Measurements from ENCODE around the gene ADCY2. TPM values are rescaled to one million over a fixed set of nuclear protein-coding genes. Genes with fewer than 3 reads are reported as not detected.

ADCY2 gene
- total RNA-seq, 6 experiments from 2014 or later: 0.93 TPM; not detected in 5

DNA sequence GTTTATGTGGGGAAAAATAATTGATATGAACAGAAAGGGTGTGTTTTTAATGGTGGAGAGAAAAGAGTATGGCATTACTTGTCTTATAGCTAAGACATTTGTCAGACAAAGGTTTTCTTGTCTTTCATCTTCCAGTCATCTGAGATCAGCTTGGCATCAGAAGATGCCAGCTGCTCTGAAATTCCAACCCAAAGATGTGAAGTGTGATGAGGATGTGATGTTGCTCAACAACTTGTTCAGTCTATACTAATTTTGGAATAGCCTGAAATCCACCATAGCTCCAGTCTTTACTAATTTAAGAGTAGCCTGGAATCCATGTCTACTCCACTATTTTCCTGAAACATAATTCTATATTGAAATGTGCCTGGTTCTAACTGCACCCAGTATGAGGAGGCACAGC lies 272.7 kb downstream of the ADCY2 start:
- Histone ChIP-seq H3K9me3 (no peaks in the 10 kb centered on the region), H3K4me3 (no peak overlapping the region), H3K4me1 (no peaks in the 10 kb centered on the region), H3K27me3 (no peaks in the 10 kb centered on the region), H3K27ac (no peak overlapping the region), H3K36me3 (no peaks in the 10 kb centered on the region)
- no peak for ATAC-seq
- intact Hi-C loops (cut with DNase I): no loop called here
- no peak for DNase-seq
- no peak for TF ChIP-seq POLR2A (IDR thresholded peaks at IDR 0.05)
- TF ChIP-seq CTCF (IDR thresholded peaks at IDR 0.05): no peak

- Histone ChIP-seq H3K4me3 (no peak overlapping the region), H3K27ac (no peak overlapping the region), H3K36me3 (no peaks in the 10 kb centered on the region), H3K27me3 (no peaks in the 10 kb centered on the region), H3K4me1 (no peaks in the 10 kb centered on the region), H3K9me3 (no peaks in the 10 kb centered on the region)
- intact Hi-C loops (cut with DNase I): no loop called here
- no peak for TF ChIP-seq CTCF (IDR thresholded peaks at IDR 0.05)
- TF ChIP-seq POLR2A (IDR thresholded peaks at IDR 0.05): no peak
- ATAC-seq (no peak), DNase-seq (no peak)
- 48% methylated on average over 7 of the region's 7 CpGs for WGBS (ENCODE audit: insufficient coverage, low coverage, low lambda C conversion rate, missing lambda C conversion rate)
Observed at GRCh38 chr5:7671381-7671993, 275.5 kb downstream of the ADCY2 start.

- DNase-seq (no peak), ATAC-seq (no peak)
- whole genome bisulfite sequencing (ENCODE audit: insufficient coverage, low coverage, low lambda C conversion rate, missing lambda C conversion rate): 49% methylated on average over 4 of the region's 7 CpGs
- Histone ChIP-seq H3K27ac (no peak overlapping the region), H3K4me1 (no peaks in the 10 kb centered on the region), H3K4me3 (no peak overlapping the region), H3K36me3 (no peaks in the 10 kb centered on the region), H3K9me3 (no peaks in the 10 kb centered on the region), H3K27me3 (no peaks in the 10 kb centered on the region)
- TF ChIP-seq CTCF (IDR thresholded peaks at IDR 0.05) (no peak), POLR2A (IDR thresholded peaks at IDR 0.05) (no peak)
- intact Hi-C loops (cut with DNase I): no loop called here
Observed at GRCh38 chr5:7673658-7674057, 277.7 kb downstream of the ADCY2 start.

- whole genome bisulfite sequencing (ENCODE audit: insufficient coverage, low coverage, low lambda C conversion rate, missing lambda C conversion rate): 49% methylated on average over 3 of the region's 3 CpGs
- DNase-seq (no peak), ATAC-seq (no peak)
- intact Hi-C loops (cut with DNase I): no loop called here
- H3K4me3 ChIP-seq: no peak overlapping the region
- H3K9me3 ChIP-seq: no peaks in the 10 kb centered on the region
- TF ChIP-seq CTCF (IDR thresholded peaks at IDR 0.05): no peak
- no peak for TF ChIP-seq POLR2A (IDR thresholded peaks at IDR 0.05)
- H3K4me1 ChIP-seq: no peaks in the 10 kb centered on the region
- no peaks in the 10 kb centered on the region for H3K36me3 ChIP-seq
- H3K27ac ChIP-seq: no peak overlapping the region
- H3K27me3 ChIP-seq: no peaks in the 10 kb centered on the region
Observed at GRCh38 chr5:7676455-7676854, 280.5 kb downstream of the ADCY2 start.

DNA sequence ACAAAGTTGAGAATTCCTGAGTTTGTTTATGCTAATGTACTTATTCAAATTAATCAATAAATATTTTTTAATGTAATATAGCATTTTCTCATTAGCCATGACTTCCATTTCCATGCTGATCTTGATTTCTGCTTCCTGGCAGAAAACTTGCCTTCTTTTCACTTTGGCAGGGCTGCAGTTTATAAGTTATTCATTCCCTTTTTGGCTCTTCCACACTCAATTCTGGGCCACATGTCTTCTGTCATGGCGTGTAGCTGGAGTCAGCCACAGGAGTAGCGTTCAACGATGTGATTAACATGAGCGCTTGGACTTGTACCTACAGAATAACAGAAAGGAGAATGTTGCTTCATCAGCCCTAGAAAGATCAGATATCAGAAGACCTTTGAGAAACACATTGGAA lies 282.1 kb downstream of the ADCY2 start:
- intact Hi-C loops (cut with DNase I): no loop called here
- ATAC-seq (no peak), DNase-seq (no peak)
- H3K36me3 ChIP-seq: no peaks in the 10 kb centered on the region
- TF ChIP-seq POLR2A (IDR thresholded peaks at IDR 0.05) (no peak), CTCF (IDR thresholded peaks at IDR 0.05) (no peak)
- WGBS (ENCODE audit: insufficient coverage, low coverage, low lambda C conversion rate, missing lambda C conversion rate): 71% methylated on average over 4 of the region's 4 CpGs
- no peaks in the 10 kb centered on the region for H3K27me3 ChIP-seq
- no peaks in the 10 kb centered on the region for H3K4me1 ChIP-seq
- H3K4me3 ChIP-seq: no peak overlapping the region
- H3K27ac ChIP-seq: no peak overlapping the region
- no peaks in the 10 kb centered on the region for H3K9me3 ChIP-seq

Data from right lobe of liver (tissue), 6 donors.